ENCODE results near the gene MKLN1. TPM values are rescaled to one million over a fixed set of nuclear protein-coding genes. Genes with fewer than 3 reads are reported as not detected.

Gene MKLN1
- total RNA-seq, 1 experiment from 2014 or later = 48.5 TPM

GRCh38 chr7:131431289-131431688 lies 103.6 kb downstream of the MKLN1 start:
- intact Hi-C loops (cut with micrococcal nuclease) = no loop called here
- RAD21 ChIA-PET (ENCODE audit: low non-redundant PET in 1 of 2, low total read pairs in 2 of 2, uncharacterized antibody in 2 of 2, unreplicated experiment in 2 of 2) = no interaction called here
- H3K9me2 ChIP-seq (ENCODE audit: insufficient read depth) = no peaks in the 10 kb centered on the region
- CTCF ChIA-PET = no interaction called here
- H3K4me2 ChIP-seq (ENCODE audit: low read length) = no peak overlapping the region
- DNase-seq (ENCODE audit: low read depth, low spot score) = no peak
- no peak overlapping the region for H3K9ac ChIP-seq (ENCODE audit: low read length)
- H3K27ac ChIP-seq (ENCODE audit: low read depth, low read length) = no peak overlapping the region
- no peak overlapping the region for H2AFZ ChIP-seq (ENCODE audit: low read depth, low read length, poor library complexity, severe bottlenecking)
- H3K4me3 ChIP-seq (replicated peaks in 1 of 2; ENCODE audit: low read depth in 1 of 2, low read length in 2 of 2) = no peak overlapping the region
- no TSS peak for BruUV-seq (replicated peaks)
- POLR2A ChIA-PET = no interaction called here
- H3K36me3 ChIP-seq (ENCODE audit: control insufficient read depth in 1 of 2, insufficient read depth in 2 of 2, low read length in 2 of 2) = peaks cover 0 to 7% of the 10 kb centered on the region in 2 experiments; a peak in 1 of 4 replicates
- TF ChIP-seq SRF (IDR thresholded peaks at IDR 0.05; ENCODE audit: low read depth) (no peak), POLR2AphosphoS5 (IDR thresholded peaks at IDR 0.05; ENCODE audit: low read depth, low read length) (no peak), ZFX (IDR thresholded peaks at IDR 0.05) (no peak), POLR2A (IDR thresholded peaks at IDR 0.05; ENCODE audit: borderline replicate concordance, extremely low read depth, insufficient read depth, insufficient read length) (no peak), RAD21 (IDR thresholded peaks at IDR 0.05; ENCODE audit: low read depth) (no peak), EGR1 (IDR thresholded peaks at IDR 0.05; ENCODE audit: low read depth) (no peak), FOSL1 (IDR thresholded peaks at IDR 0.05; ENCODE audit: low read depth) (no peak), EZH2phosphoT487 (IDR thresholded peaks at IDR 0.05; ENCODE audit: borderline replicate concordance) (no peak), CTCF (IDR thresholded peaks at IDR 0.05 in 2 of 3, conservative IDR thresholded peaks at IDR 0.05 in 1 of 3; ENCODE audit: borderline replicate concordance in 1 of 3, insufficient read depth in 1 of 3, low read depth in 2 of 3, low read length in 2 of 3) (no peak), JUND (IDR thresholded peaks at IDR 0.05) (no peak)
- TF ChIP-seq, protein P1, sequence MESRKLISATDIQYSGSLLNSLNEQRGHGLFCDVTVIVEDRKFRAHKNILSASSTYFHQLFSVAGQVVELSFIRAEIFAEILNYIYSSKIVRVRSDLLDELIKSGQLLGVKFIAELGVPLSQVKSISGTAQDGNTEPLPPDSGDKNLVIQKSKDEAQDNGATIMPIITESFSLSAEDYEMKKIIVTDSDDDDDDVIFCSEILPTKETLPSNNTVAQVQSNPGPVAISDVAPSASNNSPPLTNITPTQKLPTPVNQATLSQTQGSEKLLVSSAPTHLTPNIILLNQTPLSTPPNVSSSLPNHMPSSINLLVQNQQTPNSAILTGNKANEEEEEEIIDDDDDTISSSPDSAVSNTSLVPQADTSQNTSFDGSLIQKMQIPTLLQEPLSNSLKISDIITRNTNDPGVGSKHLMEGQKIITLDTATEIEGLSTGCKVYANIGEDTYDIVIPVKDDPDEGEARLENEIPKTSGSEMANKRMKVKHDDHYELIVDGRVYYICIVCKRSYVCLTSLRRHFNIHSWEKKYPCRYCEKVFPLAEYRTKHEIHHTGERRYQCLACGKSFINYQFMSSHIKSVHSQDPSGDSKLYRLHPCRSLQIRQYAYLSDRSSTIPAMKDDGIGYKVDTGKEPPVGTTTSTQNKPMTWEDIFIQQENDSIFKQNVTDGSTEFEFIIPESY (IDR thresholded peaks at IDR 0.05; ENCODE audit: extremely low read depth, insufficient replicate concordance, low read length) = no peak
- H3K9me3 ChIP-seq (ENCODE audit: control insufficient read depth in 1 of 2, insufficient read depth in 1 of 2, low read depth in 1 of 2, low read length in 2 of 2) = no peaks in the 10 kb centered on the region
- H3K4me1 ChIP-seq (ENCODE audit: control insufficient read depth in 1 of 2, insufficient read depth in 2 of 2, low read length in 2 of 2) = no peaks in the 10 kb centered on the region
- no peaks in the 10 kb centered on the region for H3K27me3 ChIP-seq (ENCODE audit: insufficient read depth, low read length)
- ATAC-seq = no peak
- 0 out of 2 replicates have a peak, but pooled peaks cover 4% of the 10 kb centered on the region for H4K20me1 ChIP-seq (ENCODE audit: insufficient read depth)
- peaks cover 17% of the 10 kb centered on the region; the same call in 1 of the 2 replicates for H3K79me2 ChIP-seq (ENCODE audit: insufficient read depth, low read length)

Measured in HCT116 (cell line).